WERI-Rb-1 (cell line): ENCODE data around the gene TLCD5.

Experiments used
- DNase-seq: peaks from one replicate; pipeline ENCODE4 v3.0.0-alpha.2; 2020
- H3K27ac ChIP-seq: fragments of 250-450 bp; sonication (Bioruptor Pico); 2 replicates; pipeline ENCODE4 v1.5.1; 2020; ENCODE audit warnings: mild to moderate bottlenecking, moderate library complexity
- H3K27me3 ChIP-seq: fragments of 250-450 bp; sonication (Bioruptor Pico); 2 replicates; pipeline ENCODE4 v1.5.1; 2021; ENCODE audit warnings: mild to moderate bottlenecking, low read depth, moderate library complexity; ENCODE audit not compliant: insufficient read depth, severe bottlenecking
- H3K36me3 ChIP-seq: fragments of 250-450 bp; sonication (Bioruptor Pico); 2 replicates; pipeline ENCODE4 v1.5.1; 2020; ENCODE audit warnings: mild to moderate bottlenecking, moderate library complexity
- H3K4me3 ChIP-seq: 2 replicates; pipeline ENCODE4 v1.5.1; 2011; ENCODE audit warnings: low read depth, mild to moderate bottlenecking, control low read depth, low read length
- H3K9me3 ChIP-seq: fragments of 250-450 bp; sonication (Bioruptor Pico); 2 replicates; pipeline ENCODE4 v1.5.1; 2021; ENCODE audit warnings: mild to moderate bottlenecking, moderate library complexity; ENCODE audit not compliant: severe bottlenecking
- CTCF ChIP-seq: IDR thresholded peaks from 2 replicates; pipeline ENCODE4 v1.5.1; 2011; ENCODE audit warnings: low read depth, mild to moderate bottlenecking, control low read depth, inconsistent platforms, low read length

TLCD5 gene

GRCh38 chr11:120354779-120355178 is 29.7 kb downstream of the TLCD5 start:
- no peak for TF ChIP-seq CTCF

DNA sequence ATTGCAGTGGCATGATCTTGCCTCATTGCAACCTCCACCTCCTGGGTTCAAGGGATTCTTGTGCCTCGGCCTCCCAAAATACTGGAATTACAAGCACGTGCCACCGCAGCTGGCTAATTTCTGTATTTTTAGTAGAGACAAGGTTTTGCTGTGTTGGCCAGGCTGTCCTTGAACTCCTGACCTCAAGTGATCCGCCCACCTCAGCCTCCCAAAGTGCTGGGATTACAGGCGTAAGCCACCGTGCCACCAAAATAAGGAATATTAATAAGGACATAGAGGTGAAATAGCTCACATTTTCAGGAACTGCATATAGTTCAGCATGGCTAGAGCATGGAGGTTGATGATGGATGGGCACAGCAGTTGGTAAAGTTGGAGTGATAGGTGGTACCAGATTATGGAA is 32.5 kb downstream of the TLCD5 start:
- TF ChIP-seq CTCF = no peak
- no peak overlapping the region for H3K4me3 ChIP-seq
- no peaks in the 10 kb centered on the region for H3K36me3 ChIP-seq
- no peaks in the 10 kb centered on the region for H3K27me3 ChIP-seq
- no peak overlapping the region for H3K27ac ChIP-seq
- no peak for DNase-seq
- H3K9me3 ChIP-seq = no peaks in the 10 kb centered on the region

More at GRCh38 chr11:120354779-120355178, 29.7 kb downstream of the TLCD5 start:
- Histone ChIP-seq H3K27ac (no peak overlapping the region), H3K36me3 (no peaks in the 10 kb centered on the region), H3K4me3 (no peak overlapping the region), H3K9me3 (no peaks in the 10 kb centered on the region), H3K27me3 (no peaks in the 10 kb centered on the region)
- DNase-seq = no peak

DNA sequence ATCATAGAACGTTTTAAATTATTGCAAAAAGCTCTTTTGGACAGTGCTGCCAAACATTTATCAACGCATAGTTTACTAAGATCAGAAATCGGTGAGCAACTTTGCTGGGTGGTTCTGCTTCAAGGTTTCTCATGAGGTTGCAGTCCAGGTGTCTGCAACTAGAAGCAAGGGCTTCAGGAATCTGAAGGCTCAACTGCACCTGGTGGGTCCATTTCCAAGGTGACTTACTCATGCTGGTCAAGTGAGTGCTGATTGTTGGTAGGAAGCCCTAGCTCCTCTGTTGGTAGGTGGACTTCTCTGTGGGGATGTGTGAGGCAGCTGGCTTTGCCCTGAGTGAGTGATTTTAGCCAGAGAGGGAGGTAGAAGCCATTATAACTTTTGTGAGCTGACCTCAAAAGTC is 33.6 kb downstream of the TLCD5 start:
- H3K4me3 ChIP-seq = no peak overlapping the region
- no peaks in the 10 kb centered on the region for H3K27me3 ChIP-seq
- no peak for DNase-seq
- H3K27ac ChIP-seq = no peak overlapping the region
- no peak for TF ChIP-seq CTCF
- no peaks in the 10 kb centered on the region for H3K9me3 ChIP-seq
- no peaks in the 10 kb centered on the region for H3K36me3 ChIP-seq

DNA sequence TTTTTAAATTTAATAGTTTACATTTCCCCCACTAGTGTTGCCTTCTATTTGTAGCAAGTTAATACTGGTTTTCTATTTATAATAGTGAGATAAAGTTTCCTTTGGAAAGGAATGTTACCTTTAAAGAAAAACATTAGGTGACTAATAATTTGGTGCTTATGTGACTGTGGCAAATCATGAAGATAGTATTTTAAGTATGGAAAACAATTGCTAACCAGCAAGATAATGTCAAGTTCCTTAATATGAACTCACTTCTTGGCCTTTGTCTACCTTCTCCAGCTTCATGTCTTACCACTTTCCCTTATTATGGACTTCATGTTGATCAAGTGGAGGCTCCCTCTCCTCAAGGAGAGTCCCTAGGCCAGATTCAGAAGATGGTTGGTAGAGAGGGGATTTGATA is 38.3 kb downstream of the TLCD5 start:
- DNase-seq = no peak
- no peak overlapping the region for H3K27ac ChIP-seq
- no peak overlapping the region for H3K4me3 ChIP-seq

DNA sequence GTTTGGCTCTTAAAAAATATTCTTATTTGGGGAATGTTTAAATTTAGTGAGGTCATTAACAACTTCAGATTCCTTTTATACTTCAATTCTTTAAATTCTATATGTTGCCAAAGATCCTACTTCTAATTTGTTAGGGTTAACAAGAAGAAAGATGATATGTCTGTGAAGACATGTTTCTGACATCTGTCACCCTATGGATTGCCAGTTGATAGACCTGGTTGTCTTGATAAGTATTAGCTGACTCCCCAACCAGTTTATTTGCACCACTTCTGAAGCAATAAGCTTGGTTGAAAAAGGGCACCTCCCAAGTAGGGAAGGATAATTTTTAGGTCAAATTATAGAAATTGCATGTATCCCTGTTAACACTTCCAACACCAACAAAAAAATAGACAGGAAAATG is 40.4 kb downstream of the TLCD5 start:
- Histone ChIP-seq H3K36me3 (no peaks in the 10 kb centered on the region), H3K9me3 (no peaks in the 10 kb centered on the region), H3K27ac (no peak overlapping the region), H3K27me3 (no peaks in the 10 kb centered on the region), H3K4me3 (no peak overlapping the region)
- TF ChIP-seq CTCF = no peak
- DNase-seq = no peak

More for the DNA sequence above, 38.3 kb downstream of the TLCD5 start:
- no peak for TF ChIP-seq CTCF
- no peaks in the 10 kb centered on the region for H3K36me3 ChIP-seq
- H3K27me3 ChIP-seq = no peaks in the 10 kb centered on the region
- no peaks in the 10 kb centered on the region for H3K9me3 ChIP-seq

GRCh38 chr11:120372296-120372695 is 47.2 kb downstream of the TLCD5 start:
- H3K9me3 ChIP-seq = no peaks in the 10 kb centered on the region
- no peak for DNase-seq
- no peak overlapping the region for H3K27ac ChIP-seq
- no peaks in the 10 kb centered on the region for H3K36me3 ChIP-seq
- H3K27me3 ChIP-seq = no peaks in the 10 kb centered on the region
- TF ChIP-seq CTCF = no peak
- H3K4me3 ChIP-seq = no peak overlapping the region
